Measurements from ENCODE around the gene FTL.
A peak's percentile ranks its signal among the peaks of the same experiment; 100 is the strongest.

The FTL gene

DNA sequence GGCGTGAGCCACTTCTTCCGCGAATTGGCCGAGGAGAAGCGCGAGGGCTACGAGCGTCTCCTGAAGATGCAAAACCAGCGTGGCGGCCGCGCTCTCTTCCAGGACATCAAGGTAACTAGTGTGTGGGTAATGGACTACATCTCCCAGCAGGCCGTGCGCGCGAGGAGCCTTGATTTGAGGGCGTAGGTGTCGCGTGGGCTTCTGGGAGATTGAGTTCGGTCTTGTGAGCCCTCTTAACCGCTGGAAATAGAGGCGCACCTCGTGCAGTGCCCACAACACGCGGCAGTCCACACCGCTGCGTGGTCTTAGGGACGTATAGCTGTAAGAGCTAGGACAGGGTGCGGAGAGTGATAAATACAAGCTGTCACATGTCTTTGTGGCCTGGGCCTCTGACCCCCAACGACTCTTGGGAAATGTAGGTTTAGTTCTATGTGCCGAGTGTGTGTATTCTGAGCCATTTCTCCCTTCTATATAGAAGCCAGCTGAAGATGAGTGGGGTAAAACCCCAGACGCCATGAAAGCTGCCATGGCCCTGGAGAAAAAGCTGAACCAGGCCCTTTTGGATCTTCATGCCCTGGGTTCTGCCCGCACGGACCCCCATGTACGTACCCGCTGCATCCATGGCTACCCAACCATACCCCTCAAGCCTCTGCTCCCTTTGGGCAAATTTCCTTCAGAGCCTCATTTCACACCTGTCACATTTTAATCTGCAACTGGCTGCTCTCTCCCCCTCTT lies 864 bp downstream of the FTL start:
- peak; percentile 87 for DNase-seq (ENCODE audit: low spot score)

DNA sequence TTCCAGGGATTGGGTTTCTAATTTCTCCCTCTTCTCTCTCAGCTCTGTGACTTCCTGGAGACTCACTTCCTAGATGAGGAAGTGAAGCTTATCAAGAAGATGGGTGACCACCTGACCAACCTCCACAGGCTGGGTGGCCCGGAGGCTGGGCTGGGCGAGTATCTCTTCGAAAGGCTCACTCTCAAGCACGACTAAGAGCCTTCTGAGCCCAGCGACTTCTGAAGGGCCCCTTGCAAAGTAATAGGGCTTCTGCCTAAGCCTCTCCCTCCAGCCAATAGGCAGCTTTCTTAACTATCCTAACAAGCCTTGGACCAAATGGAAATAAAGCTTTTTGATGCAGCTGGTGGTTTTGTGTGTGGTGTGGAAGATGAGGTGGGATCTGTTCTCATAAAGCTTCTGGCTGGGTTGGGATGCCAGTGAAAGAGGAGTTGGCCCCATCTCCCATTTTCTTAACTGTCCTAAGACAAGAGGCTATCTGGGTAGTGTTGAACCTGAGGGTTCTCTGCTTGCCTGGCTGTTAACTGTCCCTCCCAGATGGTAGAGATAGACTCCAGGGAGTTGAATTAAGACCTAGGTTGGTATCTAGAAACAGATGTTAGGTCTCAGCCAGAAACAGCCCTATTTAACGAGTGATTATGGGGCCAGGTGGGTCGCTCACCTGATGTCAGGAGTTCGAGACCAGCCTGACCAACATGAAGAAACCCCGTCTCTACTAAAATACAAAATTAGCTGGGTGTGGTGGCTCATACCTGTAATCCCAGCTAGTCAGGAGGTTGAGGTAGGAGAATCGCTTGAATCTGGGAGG lies 1.6 kb downstream of the FTL start:
- DNase-seq (ENCODE audit: low spot score), result no peak

DNA sequence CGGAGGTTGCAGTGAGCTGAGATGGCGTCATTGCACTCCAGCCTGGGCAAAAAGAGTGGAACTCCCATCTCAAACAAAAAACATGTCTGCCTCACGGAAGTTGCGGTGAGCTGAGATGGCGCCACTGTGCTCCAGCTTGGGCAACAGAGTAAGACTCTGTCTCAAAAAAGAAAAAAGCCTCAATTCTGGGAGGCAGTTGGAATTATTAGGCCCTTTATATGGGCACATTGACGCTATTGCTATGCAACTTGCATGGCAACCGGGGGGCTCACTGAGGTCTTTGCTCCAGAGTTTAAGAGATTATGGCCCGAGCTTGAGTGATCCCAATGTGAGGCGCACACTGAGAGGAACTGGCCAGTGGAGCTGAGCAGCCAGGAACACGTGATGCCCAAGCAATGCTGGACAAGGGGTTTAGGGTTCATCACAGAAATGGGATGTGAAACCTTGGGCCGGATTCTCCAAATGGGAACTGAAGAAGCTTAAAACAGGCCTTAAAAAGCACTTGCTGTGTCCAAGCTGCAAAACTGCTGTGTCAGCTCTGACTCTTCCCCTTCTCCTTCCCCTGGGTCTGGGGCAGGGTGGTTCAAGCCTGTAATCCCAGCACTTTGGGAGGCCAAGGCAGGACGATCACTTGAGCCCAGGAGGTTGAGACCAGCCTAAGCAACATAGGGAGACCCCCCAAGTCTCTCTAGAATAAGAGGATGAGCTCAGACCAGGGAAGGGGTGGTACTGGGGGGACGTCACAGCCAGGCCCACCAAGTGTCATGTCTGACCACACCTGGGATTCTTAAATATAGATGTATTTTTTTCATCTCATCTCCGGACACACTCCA lies 2.5 kb downstream of the FTL start:
- DNase-seq (ENCODE audit: low spot score), result no peak

DNA sequence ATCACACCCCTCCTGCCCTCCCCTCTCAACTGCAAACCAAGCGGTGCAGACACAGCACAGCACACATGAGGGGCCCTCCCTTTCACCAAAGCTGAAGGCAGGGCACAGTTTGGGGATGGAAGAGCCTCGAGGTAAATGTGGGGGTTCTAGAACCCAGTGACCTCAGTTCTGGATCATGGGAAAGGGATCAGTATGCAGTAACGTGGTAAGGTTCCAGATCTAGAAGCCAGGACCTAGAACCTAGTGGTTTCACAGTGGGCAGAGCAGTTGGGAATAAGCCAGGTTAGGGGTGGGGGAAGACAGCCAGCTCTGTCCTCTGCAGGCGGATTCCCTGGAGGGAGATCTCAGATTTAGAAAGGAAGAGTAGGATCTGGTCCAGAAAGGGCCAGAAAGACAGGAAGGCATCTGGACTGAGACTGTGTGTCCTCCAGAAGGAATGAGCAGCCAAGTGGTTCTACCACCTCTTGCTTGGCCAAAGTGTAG lies 3.1 kb downstream of the FTL start:
- no peak for DNase-seq (ENCODE audit: low spot score)

DNA sequence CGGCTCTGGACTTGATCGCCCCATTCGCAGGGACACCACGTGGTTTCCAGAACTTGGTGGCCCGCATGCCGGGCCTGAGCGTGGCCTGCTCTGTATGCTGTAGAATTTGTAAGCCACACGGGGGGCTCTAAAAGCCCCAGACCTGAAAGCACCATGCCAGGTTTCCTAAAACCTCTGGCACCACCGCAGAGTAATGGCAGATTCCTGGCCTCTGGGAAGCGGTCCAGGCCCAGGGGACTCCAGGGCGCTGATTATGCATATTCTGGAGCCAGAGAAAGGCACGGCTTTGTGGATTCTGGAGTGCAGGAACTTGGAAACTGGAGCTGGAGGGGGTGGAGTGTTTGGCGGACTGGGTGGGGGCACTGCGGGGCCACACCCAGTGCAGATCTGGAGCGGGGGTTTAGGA lies 3.7 kb downstream of the FTL start:
- DNase-seq (ENCODE audit: low spot score), result no peak

DNA sequence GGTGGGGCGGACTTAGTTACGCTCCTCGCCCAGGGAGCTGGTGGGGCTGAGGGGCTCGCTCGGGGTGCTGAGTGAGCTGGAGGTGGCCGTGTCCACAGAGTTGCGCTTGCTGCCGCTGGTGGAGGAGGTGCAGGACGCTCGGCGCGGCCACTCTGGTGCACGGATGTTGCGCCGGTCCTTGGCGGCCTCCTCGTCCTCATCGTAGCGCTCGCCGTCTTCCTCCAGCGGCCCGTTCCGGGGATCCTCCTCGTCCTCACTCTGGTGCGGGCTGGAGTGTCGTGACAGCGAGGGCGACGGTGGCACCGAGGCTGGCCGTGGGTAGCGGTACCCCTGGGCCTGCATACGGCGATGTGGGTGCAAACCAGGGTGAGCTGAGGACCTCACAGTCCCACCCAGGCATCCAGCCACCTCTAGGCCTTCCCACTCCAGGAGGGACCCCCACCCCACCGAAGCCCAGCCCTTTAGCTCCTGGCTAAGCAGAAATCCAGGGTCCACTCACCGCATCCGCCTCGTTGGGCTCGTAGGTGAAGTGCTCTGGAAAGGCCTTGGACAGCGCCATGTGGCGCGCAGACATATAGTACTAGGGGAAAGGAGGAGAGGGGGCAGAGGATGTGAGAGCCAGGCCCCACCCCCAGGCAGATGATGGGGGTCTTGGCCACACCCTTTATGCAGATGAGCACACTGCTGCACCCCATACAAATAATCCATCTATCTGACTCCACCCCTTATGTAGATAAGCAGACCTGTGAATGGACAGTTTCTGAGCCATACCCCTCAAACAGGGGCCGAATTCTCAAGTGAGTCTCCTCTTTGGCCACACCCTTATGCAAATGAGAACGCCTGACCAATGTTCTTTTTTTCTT lies 4.4 kb downstream of the FTL start:
- DNase-seq (ENCODE audit: low spot score), result no peak

DNA sequence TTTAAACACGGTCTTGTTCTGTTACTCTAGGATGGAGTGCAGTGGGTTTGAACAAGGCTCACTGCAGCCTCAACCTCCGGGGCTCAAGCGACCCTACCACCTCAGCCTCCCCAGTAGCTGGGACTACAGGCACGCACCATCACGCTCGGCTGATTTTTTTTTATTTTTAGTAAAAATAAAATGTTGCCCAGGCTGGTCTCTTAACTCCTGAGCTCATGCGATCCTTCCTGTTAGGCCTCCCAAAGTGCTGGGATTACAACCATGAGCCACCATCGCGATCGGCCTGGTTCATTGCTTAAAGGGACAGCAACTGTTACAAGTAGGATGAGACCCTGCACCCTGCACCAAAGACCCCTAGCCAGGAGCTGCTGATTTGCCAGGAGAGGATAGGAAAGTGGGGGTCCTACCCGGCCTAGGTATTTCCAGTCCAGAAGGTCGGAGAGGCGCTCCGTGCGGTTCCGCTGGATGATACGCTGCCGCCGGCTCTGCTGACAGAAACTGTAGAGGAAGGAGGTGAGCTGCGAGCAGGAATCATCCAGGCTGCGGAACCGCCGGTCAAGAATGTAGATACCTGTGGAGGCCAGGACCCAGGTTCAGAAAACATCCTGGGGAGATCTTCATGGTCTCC lies 5.1 kb downstream of the FTL start:
- DNase-seq (ENCODE audit: low spot score), result no peak

DNA sequence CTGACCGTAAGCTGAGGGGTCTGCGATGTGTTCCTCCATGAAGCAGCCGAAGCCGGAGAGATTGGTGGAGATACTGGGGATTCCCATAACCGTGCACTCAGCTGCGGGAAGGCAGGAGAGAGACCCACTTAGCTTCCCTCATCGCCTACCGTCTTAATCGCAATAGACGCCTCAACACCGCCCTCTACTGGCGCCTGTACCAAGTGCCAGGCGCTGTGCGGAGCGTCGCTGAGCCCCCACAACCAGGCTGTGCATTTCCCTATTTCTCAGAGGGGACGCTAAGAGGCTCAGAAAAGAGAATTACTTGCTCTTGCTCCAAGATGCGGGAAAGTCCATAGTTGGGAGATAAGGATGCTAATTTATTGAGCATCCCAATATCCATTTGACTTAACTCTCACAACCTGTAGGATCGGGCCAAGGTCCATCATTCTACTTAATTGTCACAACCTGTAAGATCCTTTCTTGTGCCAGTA lies 5.8 kb downstream of the FTL start:
- DNase-seq (ENCODE audit: low spot score), result no peak

DNA sequence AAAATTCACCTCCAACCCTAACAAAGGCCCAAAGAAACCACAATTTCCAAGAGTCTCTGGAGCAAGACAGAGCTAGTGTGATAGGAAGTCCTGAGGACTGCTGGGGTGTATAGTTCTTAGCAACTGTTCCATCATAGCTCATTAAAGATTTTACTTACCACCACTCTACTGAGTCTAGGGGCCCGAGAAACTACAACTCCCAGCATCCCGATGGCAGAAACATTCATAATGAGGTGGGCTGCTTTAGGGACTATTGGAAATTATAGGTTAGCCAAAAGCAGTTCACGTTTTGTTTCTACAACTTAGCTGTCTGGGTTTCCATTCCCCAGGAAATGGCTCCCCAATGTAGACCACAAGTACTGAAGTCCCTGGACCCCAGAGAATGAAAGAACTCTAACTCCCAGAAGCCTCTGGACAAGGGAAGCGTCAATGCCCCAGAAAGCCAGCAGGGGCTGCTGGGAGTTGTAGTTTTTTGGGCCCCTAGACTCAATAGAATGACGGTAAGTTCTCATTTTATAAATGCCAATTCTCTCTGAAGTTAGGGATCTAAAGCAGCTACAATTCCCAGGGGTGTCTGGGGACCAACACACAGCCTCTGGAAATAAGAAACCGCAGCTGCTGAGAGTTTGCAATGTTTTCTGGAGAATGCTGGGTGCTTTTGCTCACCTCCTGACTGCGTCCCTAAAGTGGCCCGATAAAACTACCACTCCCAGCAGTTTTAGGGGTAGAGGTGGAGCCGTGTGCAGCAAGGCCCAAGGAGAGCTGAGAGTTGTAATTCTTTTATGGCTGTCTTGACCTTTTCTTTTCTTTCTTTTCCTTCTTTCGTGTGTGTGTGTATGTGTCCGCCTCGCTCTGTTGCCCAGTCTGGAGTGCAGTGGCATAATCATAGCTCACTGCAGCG lies 11.1 kb downstream of the FTL start:
- no peak for DNase-seq (ENCODE audit: low spot score)

DNA sequence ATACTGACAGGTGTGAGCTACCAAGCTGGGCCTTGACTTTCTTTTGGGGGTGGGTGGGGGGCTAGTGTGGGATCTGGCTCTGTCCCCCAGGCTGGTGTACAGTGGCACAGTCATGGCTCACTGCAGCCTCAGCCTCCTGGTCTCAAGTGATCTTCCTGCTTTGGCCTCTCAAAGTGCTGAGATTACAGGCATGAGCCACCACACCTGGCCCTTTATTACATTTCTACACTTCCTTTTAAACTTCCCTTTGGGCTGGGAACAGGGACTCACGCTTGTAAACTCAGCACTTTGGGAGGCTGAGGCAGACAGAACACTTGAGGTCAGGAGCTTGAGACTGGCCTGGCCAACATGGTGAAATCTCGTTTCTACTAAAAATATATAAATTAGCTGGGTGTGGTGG lies 12.0 kb downstream of the FTL start:
- no peak for DNase-seq (ENCODE audit: low spot score)

DNA sequence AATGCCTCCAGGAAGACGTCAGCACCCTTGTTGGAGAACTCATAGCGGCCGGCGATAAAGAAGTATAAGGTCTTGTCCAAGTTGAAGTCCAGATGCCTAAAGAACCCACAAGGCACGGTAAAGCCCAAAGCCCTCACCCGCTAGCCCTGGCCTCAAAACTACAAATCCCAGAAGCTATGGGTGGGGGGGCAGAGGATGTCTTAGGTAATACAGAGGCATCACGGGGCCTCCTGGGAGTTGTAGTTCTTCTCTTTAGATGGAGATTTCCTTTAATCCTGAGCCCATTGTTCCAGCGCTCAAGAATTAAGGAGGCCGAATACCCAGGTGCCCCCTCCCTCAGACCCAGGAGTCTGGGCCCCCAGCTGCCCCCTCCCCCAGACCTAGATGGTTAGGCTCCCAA lies 17.2 kb downstream of the FTL start:
- no peak for DNase-seq (ENCODE audit: low spot score)

DNA sequence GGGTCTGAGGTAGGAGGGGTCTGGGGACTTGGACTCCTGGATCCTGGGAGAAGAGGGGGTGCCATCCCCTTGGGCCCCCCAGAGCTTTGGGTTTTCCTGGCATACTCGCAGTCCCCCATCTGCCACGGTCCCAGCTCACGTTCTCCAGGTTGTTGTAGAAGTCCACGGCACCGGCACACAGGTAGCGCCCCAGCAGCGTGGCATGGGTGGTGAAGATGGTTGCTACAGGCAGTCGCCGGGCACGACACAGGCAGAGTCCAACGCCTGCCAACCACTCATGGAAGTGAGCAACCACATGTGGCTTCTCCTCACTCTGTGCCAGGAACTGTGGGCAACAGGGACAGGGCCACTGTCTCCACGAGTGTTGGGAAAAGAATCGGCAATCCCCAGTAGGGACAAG lies 20.6 kb downstream of the FTL start:
- no peak for DNase-seq (ENCODE audit: low spot score)

DNA sequence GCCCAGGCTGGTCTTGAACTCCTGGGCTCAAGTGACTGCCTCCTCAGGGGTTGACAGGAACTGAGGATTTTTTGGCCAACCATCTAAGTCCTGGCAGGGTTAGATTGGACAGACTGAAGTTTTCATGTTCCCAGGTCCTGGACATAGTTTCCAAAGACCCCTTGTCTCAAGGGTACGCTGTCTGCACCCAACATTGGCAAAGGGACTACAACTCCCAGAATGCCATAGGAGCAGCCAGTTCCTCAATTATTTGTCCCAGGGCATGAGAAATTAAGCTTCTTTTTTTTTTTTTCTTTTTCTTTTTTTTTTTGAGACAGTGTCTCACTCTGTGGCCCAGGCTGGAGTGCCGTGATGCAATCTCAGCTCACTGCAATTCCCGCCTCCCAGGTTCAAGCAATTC lies 21.1 kb downstream of the FTL start:
- no peak for DNase-seq (ENCODE audit: low spot score)

DNA sequence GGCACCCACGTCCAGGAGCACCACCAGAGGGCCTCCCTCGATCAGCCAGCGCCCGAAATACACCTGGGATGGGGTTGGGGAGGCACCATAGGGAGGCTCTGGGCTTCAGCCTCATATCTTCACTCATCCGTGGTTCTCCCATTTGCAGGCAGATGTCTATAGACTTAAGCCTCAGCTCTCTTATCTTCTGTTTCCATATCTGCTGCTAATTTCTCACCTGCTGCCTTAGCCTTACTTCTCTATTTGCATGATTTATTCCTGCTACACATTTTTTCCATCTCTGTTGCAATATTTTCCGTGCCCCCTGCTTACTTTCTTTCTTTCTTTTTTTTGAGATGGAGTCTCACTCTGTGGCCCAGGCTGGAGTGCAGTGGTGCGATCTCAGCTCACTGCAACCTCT lies 22.2 kb downstream of the FTL start:
- no peak for DNase-seq (ENCODE audit: low spot score)

DNA sequence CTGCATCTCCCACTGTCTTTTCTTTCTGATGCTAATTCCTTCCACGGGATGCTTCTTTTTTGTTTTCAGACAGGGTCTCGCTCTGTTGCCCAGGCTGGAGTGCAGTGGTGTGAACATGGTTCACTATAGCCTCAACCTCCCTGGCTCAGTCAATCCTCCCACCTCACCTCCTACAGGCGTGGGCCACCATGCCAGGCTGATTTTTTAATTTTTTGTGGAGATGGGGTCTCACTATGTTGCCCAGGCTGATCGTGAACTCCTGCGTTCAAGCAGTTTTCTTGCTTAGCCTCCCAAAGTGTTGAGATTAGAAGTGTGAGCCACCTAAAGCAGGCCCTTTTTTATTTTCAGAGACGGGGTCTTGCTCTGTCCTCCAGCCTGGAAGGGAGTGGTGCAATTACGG lies 23.2 kb downstream of the FTL start:
- DNase-seq (ENCODE audit: low spot score), result no peak

DNA sequence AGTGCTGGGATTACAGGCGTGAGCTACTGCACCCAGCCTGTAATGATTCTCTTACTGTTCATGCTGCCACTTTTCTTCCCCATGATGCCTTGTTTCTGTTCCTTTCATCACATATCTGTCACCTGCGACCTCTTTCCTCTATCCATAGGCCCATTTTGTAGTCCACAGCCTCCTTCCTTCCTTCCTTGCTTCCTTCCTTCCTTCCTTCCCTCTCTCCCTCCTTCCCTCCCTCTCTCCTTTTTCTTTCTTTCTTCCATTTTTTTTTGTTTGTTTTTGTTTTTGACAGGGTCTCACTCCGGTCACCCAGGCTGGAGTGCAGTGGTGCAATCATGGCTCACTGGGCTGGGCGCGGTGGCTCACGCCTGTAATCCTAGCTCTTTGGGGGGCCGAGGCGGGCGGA lies 23.8 kb downstream of the FTL start:
- no peak for DNase-seq (ENCODE audit: low spot score)

DNA sequence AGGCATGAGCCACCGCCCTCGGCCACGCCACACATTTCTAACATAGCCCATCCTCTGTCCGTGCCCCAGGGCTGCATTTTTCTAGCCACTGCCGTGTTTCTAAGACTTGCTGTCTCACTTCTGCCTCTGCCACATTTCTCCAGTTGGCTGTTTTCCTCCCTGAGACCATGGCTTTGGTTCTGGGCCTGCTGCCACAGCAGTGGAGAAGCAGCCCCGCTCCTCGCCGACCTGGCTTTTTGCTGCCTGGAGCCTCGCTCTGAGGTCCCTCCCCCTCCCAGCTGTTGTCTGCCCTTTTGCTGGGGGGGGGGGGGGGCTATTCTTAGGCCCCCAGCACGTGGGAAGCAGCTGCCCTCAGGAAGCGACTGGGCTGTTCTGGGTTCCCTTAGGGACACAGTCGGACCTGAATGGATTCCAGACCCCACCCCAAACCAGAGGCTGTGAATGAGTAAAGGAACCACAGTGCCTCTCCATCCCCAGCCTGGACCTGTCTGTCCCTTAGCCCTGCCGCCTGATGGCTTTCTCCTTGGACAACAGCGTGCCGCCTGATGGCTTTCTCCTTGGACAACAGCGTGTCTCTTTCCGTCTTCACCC lies 24.7 kb downstream of the FTL start:
- DNase-seq (ENCODE audit: low spot score), result no peak

DNA sequence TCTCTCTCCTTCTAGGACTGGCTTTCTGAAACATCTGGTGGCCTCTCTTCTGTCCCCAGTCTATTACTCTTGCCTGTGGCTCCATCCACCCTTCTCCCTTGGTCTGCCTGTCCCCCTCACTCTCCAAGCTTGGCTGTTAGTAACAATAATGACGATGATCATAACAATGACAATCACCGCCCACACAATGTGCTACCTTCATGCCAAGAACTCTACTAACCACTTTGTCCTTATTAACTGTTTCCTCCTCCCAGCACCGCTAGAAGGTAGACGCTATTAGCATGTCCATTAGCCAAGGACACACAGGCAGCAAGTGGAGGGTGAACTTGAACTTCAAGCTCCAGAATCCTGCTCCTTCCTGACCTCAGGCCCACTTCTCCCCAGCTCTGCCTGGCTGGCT lies 25.3 kb downstream of the FTL start:
- DNase-seq (ENCODE audit: low spot score), result no peak

DNA sequence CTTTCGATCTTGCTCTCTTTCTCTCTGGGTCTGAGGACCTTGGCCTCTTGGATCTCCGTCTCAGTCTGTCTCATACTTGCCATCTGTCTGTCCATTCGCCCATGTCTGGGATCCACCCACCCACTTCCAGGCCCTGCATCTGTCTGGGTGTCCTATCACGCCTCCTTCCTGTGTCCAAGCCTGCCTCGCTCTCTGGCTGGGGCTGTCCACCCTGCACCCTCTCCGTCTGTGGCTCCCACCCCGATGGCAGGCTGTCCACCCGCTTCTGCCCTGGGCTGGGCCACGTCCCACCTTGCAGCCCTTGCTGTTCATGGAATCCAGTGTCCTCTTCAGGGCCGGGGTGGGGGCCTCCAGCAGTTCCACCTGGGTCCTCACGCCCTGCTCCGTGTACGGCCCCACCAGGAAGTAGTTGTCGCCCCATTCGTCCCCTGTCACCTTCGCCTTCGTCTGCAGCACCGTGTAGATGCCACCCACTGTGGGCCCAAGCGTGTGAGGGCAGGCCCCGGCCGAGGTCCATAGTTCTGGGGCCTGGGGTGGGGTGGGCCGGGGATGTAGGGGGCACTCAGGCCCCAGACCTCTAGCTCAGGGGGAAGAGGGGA lies 26.0 kb downstream of the FTL start:
- DNase-seq (ENCODE audit: low spot score), result no peak
